Uterus (tissue), 2 donors: ENCODE data around the gene GOLPH3.

Experiments used
- POLR2A ChIP-seq, 2 donors: fragments of 450-650 bp; IDR thresholded peaks; one replicate each; pipeline ENCODE4 v1.6.1; 2016; ENCODE audit warnings: antibody characterized with exemption in 2 of 2, mild to moderate bottlenecking in 1 of 2, moderate library complexity in 1 of 2
- TF ChIP-seq, protein P1 (sequence below), 4 experiments: fragments of 200-600 bp in 2 of 4; fragments of 450-650 bp in 2 of 4; sonication (generic) in 2 of 4; IDR thresholded peaks; one replicate each; pipeline ENCODE4 v1.5.1; 2016 to 2019; ENCODE audit warnings: antibody characterized with exemption in 4 of 4, mild to moderate bottlenecking in 2 of 4, moderate library complexity in 1 of 4

DNA sequence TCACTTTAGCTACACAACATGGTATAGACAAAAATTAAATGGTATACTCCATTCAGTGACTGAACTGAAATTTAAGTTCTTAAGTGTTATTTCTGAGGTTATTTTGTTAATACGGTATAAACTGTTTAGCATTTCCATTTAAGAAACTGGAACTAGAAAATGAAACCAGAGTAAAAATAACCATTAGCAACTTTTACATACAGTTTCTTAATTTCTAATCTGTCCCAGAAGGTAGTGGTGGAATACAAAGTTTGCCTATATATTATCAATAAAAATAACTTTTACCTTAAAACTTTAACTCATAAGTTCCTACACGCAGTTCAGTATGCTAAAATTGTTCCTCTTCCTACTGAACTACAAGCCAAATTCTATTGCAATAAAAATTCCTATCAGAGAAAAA is 10.3 kb downstream of the GOLPH3 start:
- TF ChIP-seq, protein P1, sequence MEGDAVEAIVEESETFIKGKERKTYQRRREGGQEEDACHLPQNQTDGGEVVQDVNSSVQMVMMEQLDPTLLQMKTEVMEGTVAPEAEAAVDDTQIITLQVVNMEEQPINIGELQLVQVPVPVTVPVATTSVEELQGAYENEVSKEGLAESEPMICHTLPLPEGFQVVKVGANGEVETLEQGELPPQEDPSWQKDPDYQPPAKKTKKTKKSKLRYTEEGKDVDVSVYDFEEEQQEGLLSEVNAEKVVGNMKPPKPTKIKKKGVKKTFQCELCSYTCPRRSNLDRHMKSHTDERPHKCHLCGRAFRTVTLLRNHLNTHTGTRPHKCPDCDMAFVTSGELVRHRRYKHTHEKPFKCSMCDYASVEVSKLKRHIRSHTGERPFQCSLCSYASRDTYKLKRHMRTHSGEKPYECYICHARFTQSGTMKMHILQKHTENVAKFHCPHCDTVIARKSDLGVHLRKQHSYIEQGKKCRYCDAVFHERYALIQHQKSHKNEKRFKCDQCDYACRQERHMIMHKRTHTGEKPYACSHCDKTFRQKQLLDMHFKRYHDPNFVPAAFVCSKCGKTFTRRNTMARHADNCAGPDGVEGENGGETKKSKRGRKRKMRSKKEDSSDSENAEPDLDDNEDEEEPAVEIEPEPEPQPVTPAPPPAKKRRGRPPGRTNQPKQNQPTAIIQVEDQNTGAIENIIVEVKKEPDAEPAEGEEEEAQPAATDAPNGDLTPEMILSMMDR (IDR thresholded peaks at IDR 0.05): no peak
- no peak for TF ChIP-seq POLR2A (IDR thresholded peaks at IDR 0.05)
